ENCODE data around the gene HOXC5.

HOXC5 gene

DNA sequence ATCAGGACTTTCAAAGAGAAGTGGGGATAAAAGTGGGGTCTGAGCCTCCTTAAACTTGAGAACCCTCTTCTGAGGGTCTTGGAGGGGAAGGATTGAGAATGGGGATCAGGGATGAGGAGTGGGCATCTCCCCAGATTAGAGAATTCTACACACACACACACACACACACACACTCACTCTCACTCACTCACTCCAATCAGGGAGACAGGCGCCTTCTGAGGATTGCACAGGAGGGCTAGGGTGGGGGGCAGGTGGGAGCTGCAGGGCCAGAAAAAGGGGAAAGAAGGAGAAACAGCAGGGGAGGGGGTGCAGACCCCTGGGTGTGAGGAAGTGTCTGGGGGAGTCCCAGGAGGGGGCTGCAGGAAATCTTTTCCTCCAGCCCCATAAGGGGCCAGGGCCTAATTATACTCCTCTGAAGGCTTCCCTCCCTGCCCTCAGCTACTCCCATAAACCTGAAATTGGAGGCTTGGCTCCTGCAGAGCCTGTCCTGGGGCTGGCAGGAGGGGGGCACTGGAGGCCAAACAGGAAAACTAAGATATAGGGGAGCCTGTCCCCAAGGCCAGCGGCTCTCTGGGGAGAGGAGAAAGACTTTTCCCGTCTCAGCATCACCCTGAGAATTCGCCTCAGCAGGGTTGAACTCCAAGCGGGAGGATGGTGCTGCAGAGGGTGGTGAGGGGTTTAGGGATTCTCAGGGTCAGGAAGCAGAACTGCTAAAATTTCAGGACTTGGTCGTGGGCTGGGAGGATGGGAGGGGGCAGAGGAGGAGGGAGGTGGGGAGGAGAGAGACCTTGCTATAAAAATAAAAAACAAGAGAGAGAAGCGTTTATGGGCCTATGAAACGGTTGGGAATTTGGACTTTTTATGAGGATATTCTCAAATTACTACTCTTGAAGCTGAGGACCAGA lies 31.3 kb upstream of the HOXC5 start:
- ATAC-seq (no peak), DNase-seq (ENCODE audit: low spot score in 2 of 2) (no peak)
- H3K27ac Mint-ChIP-seq, result no peak overlapping the region
- peaks cover 54% of the 10 kb centered on the region for H3K4me1 Mint-ChIP-seq
- no peak overlapping the region for H3K4me3 Mint-ChIP-seq
- no peaks in the 10 kb centered on the region for H3K9me3 Mint-ChIP-seq
- H3K36me3 Mint-ChIP-seq, result no peaks in the 10 kb centered on the region

DNA sequence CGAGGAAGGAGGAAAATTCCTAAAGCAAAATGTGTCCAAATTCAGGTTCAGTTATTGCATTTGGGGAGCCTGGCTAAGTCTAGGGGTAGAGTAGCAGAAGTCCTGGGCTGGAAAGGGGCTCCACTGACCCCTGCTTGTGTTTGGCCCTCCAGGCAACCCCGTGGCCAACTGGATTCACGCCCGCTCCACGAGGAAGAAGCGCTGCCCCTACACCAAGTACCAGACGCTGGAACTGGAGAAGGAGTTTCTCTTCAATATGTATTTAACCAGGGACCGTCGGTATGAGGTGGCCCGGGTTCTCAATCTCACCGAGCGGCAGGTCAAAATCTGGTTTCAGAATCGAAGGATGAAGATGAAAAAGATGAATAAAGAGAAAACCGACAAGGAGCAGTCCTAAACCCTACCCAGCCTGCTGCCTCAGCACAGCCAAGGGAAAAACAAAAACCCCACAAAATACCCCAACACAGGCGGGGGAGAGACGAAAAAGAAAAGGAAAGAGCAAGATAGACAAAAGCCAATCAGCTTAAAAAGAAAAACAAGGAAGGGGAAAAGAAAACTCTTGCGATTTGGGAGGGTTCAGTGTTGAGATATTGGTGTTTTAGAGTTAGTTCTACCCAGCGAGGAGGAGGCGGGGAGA lies 30.5 kb upstream of the HOXC5 start:
- no peak overlapping the region for H3K27ac Mint-ChIP-seq
- DNase-seq (ENCODE audit: low spot score in 2 of 2), result no peak
- H3K36me3 Mint-ChIP-seq, result no peaks in the 10 kb centered on the region
- no peaks in the 10 kb centered on the region for H3K9me3 Mint-ChIP-seq
- ATAC-seq, result no peak
- H3K4me1 Mint-ChIP-seq, result peaks cover 48% of the 10 kb centered on the region
- H3K4me3 Mint-ChIP-seq, result peak overlapping the region; percentile 13

DNA sequence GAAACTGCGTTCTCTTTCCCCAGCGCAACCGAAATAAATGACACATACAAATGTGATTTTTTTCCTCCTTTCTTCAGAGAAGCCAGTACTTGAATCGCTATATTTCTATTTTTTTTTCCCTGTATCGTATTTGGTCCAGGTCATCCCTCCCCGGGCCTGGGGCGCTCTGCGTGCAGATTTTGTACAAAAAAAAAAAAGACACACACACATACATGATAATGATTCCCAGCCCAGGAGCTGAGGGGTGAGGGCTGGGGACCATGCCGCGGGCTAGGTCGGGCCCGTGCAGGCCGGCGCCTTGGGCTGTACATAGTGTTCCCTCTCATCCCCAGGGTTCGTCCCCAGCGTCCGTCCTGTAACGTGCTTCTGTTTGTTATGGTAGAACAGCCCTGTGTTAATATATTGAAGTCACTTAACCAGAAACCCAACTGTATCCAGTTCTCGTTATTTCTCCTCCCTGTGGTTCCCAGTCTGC lies 29.9 kb upstream of the HOXC5 start:
- no peak for ATAC-seq
- DNase-seq (ENCODE audit: low spot score in 2 of 2), result no peak
- no peaks in the 10 kb centered on the region for H3K36me3 Mint-ChIP-seq
- no peak overlapping the region for H3K27ac Mint-ChIP-seq
- no peaks in the 10 kb centered on the region for H3K9me3 Mint-ChIP-seq
- peaks cover 42% of the 10 kb centered on the region for H3K4me1 Mint-ChIP-seq
- H3K4me3 Mint-ChIP-seq, result peak overlapping the region; percentile 13

DNA sequence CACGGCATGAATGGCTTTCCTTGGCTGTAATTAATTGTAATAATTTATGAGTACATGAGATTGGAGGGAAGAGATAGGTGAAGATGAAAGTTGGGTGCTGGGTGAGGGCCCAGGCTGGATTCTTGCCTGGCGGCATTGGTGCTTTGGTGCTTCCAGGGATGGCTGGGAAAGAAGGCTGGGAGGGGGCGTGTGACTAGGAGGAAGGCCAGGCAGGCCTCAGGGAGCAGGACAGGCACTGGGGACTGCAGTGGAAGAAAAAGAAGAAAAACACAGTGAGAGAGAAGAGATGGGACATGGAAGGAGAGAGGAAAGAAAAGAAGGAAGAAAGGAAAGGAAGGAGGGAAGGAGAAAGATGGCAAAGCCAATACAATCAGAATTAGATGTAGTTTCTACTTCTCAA lies 29.2 kb upstream of the HOXC5 start:
- H3K4me1 Mint-ChIP-seq, result peaks cover 35% of the 10 kb centered on the region
- DNase-seq (ENCODE audit: low spot score in 2 of 2) (no peak), ATAC-seq (no peak)
- H3K36me3 Mint-ChIP-seq, result no peaks in the 10 kb centered on the region
- no peak overlapping the region for H3K4me3 Mint-ChIP-seq
- H3K9me3 Mint-ChIP-seq, result no peaks in the 10 kb centered on the region
- no peak overlapping the region for H3K27ac Mint-ChIP-seq

DNA sequence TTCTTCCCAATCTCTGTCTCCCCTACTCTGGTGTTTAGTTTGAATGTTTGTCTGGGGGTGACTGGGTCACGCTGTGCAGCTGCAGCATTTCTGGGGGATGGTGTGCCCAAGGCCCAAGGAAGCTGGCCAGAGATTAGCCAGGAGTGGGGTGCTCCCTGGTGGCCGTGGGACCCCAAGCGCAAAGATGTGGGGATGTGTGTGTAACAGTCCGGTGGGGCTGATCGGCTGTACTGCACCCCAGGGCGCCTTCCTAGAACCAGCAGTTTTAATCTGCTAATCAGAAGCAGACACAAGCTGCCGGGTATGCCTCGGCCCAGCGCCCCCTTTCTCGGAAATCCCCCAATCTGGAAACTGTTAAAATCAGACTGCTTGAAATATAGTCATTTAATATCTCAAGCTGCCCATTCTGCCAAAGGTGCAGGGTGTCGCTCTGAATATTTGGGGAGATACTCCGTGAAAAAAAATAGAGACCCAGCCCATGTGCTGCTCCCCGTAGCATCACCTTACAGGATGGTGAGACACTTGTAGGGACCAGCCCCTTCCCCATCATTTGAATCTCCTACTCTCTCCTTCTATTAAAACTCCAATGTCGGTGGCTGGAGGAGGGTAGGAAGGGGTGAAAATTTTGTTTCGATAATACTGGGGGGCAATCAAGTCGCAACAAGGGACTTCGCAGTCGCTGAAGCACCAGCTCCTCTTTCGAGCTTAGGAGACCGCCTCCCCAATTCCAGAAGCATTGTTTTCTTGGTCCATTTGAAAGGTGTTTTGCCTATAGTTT lies 28.6 kb upstream of the HOXC5 start:
- Mint-ChIP-seq H3K27ac (no peak overlapping the region), H3K36me3 (no peaks in the 10 kb centered on the region), H3K4me1 (peaks cover 34% of the 10 kb centered on the region), H3K9me3 (no peaks in the 10 kb centered on the region), H3K4me3 (no peak overlapping the region)
- no peak for ATAC-seq
- DNase-seq (ENCODE audit: low spot score in 2 of 2), result no peak

DNA sequence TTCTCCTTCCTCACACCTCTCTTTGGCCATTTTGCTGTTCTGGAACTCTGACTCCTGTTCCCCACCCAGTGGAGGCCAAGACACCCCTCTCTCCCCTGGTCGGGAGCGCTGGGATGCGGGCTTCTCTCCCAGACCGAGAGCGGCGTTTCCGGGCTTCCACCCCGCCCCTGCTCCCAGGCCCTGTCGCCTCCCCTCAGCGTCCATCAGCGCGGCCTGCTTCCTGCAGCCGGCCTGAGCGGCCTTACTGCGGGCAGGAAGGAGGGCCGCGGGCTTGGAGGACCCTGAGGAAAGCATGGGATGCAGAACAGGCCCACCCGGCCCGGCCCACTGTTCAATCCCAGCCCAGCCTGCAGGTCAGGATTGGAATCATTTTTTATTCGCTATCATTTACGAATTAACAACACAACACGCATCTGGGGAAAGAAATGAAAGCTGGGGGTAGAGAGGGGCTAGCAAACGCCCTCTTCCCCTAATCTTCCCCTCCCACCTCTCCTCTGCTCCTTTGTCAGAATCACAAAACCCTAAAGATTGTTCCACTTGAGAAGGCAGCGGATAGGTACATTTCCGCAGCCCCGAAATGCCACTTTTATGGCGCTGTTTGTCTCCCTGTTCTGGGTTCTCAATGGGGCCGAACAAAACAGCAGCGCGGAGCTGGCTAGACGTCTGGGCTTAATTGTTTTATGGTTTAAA lies 27.9 kb upstream of the HOXC5 start:
- Mint-ChIP-seq H3K27ac (no peak overlapping the region), H3K36me3 (no peaks in the 10 kb centered on the region), H3K9me3 (no peaks in the 10 kb centered on the region), H3K4me3 (no peak overlapping the region), H3K4me1 (peaks cover 35% of the 10 kb centered on the region)
- ATAC-seq (no peak), DNase-seq (ENCODE audit: low spot score in 2 of 2) (no peak)

DNA sequence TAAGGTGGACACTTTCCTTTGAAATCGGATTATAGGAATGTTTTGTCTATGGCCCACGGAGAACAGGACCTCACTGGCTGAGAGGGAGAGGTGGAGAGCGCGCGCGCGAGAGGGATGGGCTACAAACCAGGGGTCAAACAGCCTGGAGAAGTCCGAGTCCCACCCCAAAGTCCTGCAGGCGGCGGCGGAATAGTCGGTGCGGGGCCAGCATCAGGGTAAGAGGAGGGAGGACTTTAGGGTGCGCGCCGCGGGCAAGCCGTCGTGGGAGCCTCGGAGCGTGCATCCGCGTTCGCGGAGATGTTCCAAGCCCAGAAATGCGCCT lies 27.4 kb upstream of the HOXC5 start:
- Mint-ChIP-seq H3K4me3 (peak overlapping the region; percentile 75), H3K4me1 (peaks cover 33% of the 10 kb centered on the region), H3K27ac (no peak overlapping the region), H3K36me3 (no peaks in the 10 kb centered on the region), H3K9me3 (no peaks in the 10 kb centered on the region)
- ATAC-seq (no peak), DNase-seq (ENCODE audit: low spot score in 2 of 2) (no peak)

DNA sequence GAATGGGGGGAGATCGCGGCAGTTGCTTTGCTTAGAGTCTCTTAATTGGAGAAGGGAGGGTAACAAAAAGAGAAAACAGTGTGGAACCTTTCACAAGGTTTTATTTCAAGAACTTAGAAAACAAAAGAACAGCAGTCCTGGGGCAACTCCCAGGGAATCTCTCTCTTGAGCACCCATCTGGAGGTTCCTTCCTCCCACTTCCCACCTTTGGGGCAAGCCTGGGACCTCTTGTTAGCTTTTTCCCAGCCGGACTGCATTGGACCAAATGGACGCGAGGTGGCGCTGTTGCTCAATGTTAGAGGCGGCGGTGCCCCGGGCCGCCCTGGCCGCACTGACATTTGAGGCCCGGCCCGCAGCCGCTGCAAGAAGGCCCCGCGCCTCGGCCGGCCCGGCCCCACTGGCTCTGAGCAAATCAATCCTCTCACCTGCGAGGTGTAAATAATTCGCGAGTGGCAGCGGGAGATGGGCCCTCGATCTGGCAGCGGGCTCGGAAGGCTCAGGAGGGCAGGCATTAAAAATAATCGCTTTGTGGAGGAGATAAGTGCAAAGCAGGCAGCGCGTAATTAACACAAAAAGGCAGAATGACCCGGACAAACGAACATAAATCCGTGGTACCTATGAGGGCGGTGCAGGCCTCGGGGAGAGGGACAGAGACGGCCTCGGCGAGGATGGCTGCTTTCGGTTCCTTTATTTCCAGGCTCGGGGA lies 26.8 kb upstream of the HOXC5 start:
- peak; percentile 81 for ATAC-seq
- DNase-seq (ENCODE audit: low spot score in 2 of 2), result peak; percentile 86 to 94
- Mint-ChIP-seq H3K4me1 (peaks cover 35% of the 10 kb centered on the region), H3K27ac (no peak overlapping the region), H3K4me3 (peak overlapping the region; percentile 75), H3K9me3 (no peaks in the 10 kb centered on the region), H3K36me3 (no peaks in the 10 kb centered on the region)

DNA sequence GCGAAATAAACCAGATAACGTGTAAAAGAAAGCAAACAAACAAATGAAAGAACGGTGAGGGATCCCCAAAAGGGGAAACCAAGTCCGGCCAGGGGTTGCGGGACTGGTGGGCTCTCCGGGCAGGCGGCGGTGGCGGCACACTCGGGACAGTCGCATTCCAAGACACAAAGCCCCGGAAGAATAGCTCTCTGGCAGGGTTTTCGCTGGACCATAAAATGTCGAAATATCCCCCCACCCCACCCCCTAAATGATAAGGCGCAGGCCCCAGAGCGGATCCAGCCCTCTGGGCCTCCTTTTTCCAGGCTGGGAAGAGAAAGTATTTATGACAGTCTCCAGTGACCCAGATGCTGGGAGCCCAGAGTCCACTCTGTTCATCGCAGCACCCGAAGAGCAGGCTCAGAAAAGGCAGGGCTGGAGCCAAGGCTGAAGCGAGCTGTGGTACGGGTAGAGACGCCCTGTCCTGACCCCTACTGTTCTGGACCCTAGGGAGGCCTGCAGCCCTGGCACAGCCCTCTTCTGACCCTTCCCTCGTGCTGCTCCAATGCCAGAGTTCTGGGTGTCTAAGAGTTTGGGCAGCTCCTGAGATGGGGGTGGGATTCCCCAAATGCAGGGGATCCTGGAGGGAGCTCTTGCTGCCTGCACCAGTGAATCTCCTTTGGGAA lies 26.2 kb upstream of the HOXC5 start:
- Mint-ChIP-seq H3K9me3 (no peaks in the 10 kb centered on the region), H3K4me1 (peaks cover 42% of the 10 kb centered on the region), H3K4me3 (peak overlapping the region; percentile 75), H3K27ac (no peak overlapping the region), H3K36me3 (no peaks in the 10 kb centered on the region)
- ATAC-seq (no peak), DNase-seq (ENCODE audit: low spot score in 2 of 2) (no peak)

DNA sequence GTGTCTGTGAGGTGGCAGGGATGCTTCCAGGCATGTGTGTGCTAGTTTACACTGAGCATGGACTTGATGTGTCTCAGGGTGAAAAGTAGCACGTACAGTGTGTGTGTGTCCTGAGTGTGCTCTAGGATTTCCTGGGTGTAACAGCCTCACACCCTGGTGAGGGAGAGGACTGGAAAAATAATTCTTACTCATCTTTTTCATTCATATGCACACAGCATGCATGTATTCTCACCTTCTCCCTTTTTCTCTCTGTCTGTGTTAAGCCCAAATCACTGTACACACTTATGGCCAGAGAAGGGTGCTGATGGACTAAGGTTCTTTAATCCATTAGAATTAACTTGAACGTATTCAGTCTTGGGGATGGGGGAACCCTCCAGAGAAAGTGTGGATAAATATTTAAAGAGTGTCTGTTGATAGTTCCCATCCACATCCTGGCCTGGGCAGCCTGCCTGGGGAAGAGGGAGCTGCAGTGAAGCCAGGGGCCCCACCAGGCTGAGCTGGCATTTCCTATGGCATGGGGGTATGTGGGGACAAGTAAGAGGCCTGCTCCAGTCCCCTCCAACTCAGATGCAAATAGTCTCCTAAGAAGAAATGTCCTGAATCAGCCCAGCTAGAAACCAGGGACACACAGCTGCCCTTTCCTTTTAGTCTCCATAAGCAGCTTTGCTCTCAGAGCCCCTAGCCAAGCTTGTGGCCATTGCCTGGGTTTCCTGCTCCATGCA lies 25.2 kb upstream of the HOXC5 start:
- Mint-ChIP-seq H3K4me1 (peaks cover 39% of the 10 kb centered on the region), H3K27ac (no peak overlapping the region), H3K9me3 (no peaks in the 10 kb centered on the region), H3K36me3 (no peaks in the 10 kb centered on the region), H3K4me3 (no peak overlapping the region)
- ATAC-seq (no peak), DNase-seq (ENCODE audit: low spot score in 2 of 2) (no peak)

DNA sequence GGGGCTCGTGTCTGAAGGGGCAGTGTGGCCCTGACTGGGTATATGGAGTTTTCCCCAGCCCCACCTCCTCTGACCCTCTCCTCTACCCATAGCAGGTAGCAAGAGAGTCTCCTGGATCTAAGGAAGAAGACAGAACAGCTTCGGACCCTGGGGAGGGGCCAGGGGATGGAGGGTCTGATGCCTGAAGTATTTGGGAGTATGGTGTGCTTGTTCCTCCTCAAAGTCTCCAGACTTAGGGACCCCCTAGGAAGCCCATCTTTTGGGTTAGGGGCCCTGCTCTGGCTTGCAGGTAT lies 24.6 kb upstream of the HOXC5 start:
- H3K9me3 Mint-ChIP-seq, result no peaks in the 10 kb centered on the region
- H3K4me1 Mint-ChIP-seq, result peaks cover 37% of the 10 kb centered on the region
- H3K27ac Mint-ChIP-seq, result no peak overlapping the region
- DNase-seq (ENCODE audit: low spot score in 2 of 2) (no peak), ATAC-seq (no peak)
- no peak overlapping the region for H3K4me3 Mint-ChIP-seq
- H3K36me3 Mint-ChIP-seq, result no peaks in the 10 kb centered on the region

DNA sequence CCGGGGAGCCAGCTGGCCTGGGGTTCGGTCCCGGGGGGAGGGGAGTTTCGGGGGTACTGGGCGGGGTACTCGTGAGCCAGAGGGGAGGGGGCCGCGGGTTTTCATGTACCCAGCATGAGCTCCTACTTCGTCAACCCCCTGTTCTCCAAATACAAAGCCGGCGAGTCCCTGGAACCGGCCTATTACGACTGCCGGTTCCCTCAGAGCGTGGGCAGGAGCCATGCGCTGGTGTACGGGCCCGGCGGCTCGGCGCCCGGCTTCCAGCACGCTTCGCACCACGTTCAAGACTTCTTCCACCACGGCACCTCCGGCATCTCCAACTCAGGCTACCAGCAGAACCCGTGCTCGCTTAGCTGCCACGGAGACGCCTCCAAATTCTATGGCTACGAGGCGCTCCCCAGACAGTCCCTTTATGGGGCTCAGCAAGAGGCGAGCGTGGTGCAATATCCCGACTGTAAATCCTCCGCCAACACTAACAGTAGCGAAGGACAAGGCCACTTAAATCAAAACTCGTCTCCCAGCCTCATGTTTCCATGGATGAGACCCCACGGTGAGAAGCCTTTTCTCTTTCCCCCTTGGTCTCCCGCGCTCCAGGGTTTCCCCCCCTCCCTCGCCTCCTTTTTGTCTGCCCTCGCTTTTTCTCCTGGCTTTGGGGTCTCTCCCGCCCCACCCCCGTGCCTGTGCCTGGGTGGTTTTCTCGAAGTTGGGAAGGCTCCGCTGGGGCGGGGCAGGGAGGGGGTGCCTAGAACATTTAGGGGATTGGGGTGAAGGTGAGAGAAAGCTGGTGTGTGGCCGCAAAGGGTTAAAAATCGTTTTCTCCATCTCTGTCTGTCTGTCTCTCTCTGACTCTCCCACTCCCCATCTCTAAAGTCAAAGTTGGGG lies 23.4 kb upstream of the HOXC5 start:
- DNase-seq (ENCODE audit: low spot score in 2 of 2), result no peak
- ATAC-seq, result peak; percentile 53
- H3K4me1 Mint-ChIP-seq, result peaks cover 43% of the 10 kb centered on the region
- H3K4me3 Mint-ChIP-seq, result peak overlapping the region; percentile 67
- H3K36me3 Mint-ChIP-seq, result peaks cover 6% of the 10 kb centered on the region
- H3K9me3 Mint-ChIP-seq, result no peaks in the 10 kb centered on the region
- no peak overlapping the region for H3K27ac Mint-ChIP-seq

Measured in stimulated activated effector memory CD8-positive, alpha-beta T cell treated with anti-CD3 and anti-CD28 coated beads, Interleukin-12 subunit alpha, Interleukin-12 subunit beta, amount 100 ng/mL, for 72 hours (primary cell).